Peyer's patch (tissue), 4 donors: ENCODE results near the gene WASF3.

ENCODE experiments used
- POLR2A ChIP-seq, 2 donors: fragments of 450-650 bp; IDR thresholded peaks; one replicate each; pipeline ENCODE4 v1.5.1; 2017; ENCODE audit warnings: antibody characterized with exemption in 2 of 2, mild to moderate bottlenecking in 2 of 2, moderate library complexity in 2 of 2
- TF ChIP-seq, protein P1 (sequence below), 6 experiments: fragments of 450-650 bp in 4 of 6; fragments of 200-600 bp in 2 of 6; sonication (generic) in 1 of 6; IDR thresholded peaks; one replicate each; pipeline ENCODE4 v1.5.1; 2017 to 2019; ENCODE audit warnings: antibody characterized with exemption in 6 of 6, mild to moderate bottlenecking in 3 of 6, moderate library complexity in 1 of 6

DNA sequence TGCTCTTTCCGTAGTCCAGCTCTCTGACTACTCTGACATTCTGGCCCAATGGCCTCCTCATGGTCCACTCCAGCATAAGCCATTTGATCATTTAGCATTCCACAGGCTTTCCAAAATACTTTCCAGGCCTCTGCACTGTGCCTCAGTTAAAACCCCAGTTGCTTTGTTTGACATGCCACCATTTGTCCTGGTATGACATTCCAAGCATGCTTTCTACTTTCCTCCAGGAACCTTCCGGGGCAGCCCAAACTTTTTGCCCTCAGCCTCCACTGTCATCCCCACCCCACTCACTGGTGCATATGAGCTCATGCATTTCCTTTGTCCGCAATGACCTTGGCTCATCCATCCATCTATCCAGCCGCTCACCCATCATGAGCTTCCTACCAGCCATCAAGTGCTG lies 41.8 kb upstream of the WASF3 start:
- TF ChIP-seq, protein P1, sequence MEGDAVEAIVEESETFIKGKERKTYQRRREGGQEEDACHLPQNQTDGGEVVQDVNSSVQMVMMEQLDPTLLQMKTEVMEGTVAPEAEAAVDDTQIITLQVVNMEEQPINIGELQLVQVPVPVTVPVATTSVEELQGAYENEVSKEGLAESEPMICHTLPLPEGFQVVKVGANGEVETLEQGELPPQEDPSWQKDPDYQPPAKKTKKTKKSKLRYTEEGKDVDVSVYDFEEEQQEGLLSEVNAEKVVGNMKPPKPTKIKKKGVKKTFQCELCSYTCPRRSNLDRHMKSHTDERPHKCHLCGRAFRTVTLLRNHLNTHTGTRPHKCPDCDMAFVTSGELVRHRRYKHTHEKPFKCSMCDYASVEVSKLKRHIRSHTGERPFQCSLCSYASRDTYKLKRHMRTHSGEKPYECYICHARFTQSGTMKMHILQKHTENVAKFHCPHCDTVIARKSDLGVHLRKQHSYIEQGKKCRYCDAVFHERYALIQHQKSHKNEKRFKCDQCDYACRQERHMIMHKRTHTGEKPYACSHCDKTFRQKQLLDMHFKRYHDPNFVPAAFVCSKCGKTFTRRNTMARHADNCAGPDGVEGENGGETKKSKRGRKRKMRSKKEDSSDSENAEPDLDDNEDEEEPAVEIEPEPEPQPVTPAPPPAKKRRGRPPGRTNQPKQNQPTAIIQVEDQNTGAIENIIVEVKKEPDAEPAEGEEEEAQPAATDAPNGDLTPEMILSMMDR (IDR thresholded peaks at IDR 0.05) = no peak
- TF ChIP-seq POLR2A (IDR thresholded peaks at IDR 0.05) = no peak
